Transverse colon (tissue), 4 donors: ENCODE data around the gene GTPBP4. TPM values are rescaled to one million over a fixed set of nuclear protein-coding genes. Genes with fewer than 3 reads are reported as not detected.

Source experiments
- DNase-seq: peaks from one replicate; pipeline ENCODE4 v3.0.0-alpha.2; 2019
- H3K27ac ChIP-seq, 4 donors: fragments of 200-600 bp; sonication (generic); 2 replicates each; pipeline ENCODE4 v1.5.1; 2016 to 2018; ENCODE audit warnings: inconsistent platforms in 4 of 4
- H3K27me3 ChIP-seq: fragments of 200-600 bp; sonication (generic); 2 replicates; pipeline ENCODE4 v1.5.1; 2017; ENCODE audit warnings: inconsistent platforms
- H3K36me3 ChIP-seq, 4 donors: fragments of 200-600 bp; sonication (generic); 2 replicates each; pipeline ENCODE4 v1.5.1; 2017 to 2019; ENCODE audit warnings: inconsistent platforms in 4 of 4
- H3K4me1 ChIP-seq, 4 donors: fragments of 200-600 bp; sonication (generic); 2 replicates each; pipeline ENCODE4 v1.5.1; 2017 to 2020; ENCODE audit warnings: inconsistent platforms in 4 of 4
- H3K4me3 ChIP-seq, 4 donors: fragments of 200-600 bp; sonication (generic); 1 replicate in 1 of 4; 2 replicates in 3 of 4; pipeline versions ENCODE4 v1.5.1 to v1.6.1; 2017 to 2019; ENCODE audit warnings: inconsistent platforms in 4 of 4
- H3K9me3 ChIP-seq, 2 donors: fragments of 200-600 bp; sonication (generic); 2 replicates each; pipeline ENCODE4 v1.5.1; 2017 to 2019; ENCODE audit warnings: inconsistent platforms in 2 of 2
- CTCF ChIP-seq, 5 experiments: fragments of 200-600 bp in 3 of 5; fragments of 450-650 bp in 2 of 5; sonication (generic) in 3 of 5; IDR thresholded peaks; 1 replicate in 2 of 5; 2 replicates in 3 of 5; pipeline ENCODE4 v1.5.1; 2016 to 2017; ENCODE audit warnings: antibody characterized with exemption in 5 of 5, inconsistent platforms in 3 of 5, mild to moderate bottlenecking in 2 of 5, moderate library complexity in 1 of 5
- EP300 ChIP-seq: sonication (generic); formaldehyde crosslinking; IDR thresholded peaks from one replicate; pipeline ENCODE4 v1.6.1; 2017; ENCODE audit warnings: antibody characterized with exemption, low read depth
- POLR2A ChIP-seq: fragments of 450-650 bp; IDR thresholded peaks from one replicate; pipeline ENCODE4 v1.6.1; 2016; ENCODE audit warnings: antibody characterized with exemption, mild to moderate bottlenecking, moderate library complexity
- POLR2AphosphoS5 ChIP-seq, 3 donors: sonication (generic); formaldehyde crosslinking; IDR thresholded peaks; one replicate each; pipeline ENCODE4 v1.6.1; 2016; ENCODE audit warnings: antibody characterized with exemption in 3 of 3
- WGBS, 2 donors: methylation state at CpG; one replicate each; pipeline ENCODE4 v1.1.5; 2018; ENCODE audit warnings: low coverage in 1 of 2; 5-methylcytosine and 5-hydroxymethylcytosine counted together
- in situ Hi-C, 4 donors: fragments of 200-750 bp; cut with MboI; loops; one replicate each; pipeline versions ENCODE4 v1.15.0 to v1.15.1; 2017; ENCODE audit warnings: low sequenced_read_pairs in 3 of 4, low pct_ligation_motif_present in 1 of 4, low pct_unique_long_range_greater_than_20kb in 1 of 4
- intact Hi-C: fragments of 100-400 bp; cut with DNase I; formaldehyde crosslinking; loops from one replicate; pipeline ENCODE4 v1.15.1; 2023; ENCODE audit warnings: low total_unique reads
- total RNA-seq, 4 donors: library from RNA; depleted of rRNA; stranded (reverse); fragments of >200 nt; gene quantifications; one replicate each; pipeline ENCODE4 v1.1.0, GENCODE V29; 2016

The GTPBP4 gene
- total RNA-seq, 4 donors from 2014 or later, result 9.4 to 25.4 (median 17.1) TPM

DNA sequence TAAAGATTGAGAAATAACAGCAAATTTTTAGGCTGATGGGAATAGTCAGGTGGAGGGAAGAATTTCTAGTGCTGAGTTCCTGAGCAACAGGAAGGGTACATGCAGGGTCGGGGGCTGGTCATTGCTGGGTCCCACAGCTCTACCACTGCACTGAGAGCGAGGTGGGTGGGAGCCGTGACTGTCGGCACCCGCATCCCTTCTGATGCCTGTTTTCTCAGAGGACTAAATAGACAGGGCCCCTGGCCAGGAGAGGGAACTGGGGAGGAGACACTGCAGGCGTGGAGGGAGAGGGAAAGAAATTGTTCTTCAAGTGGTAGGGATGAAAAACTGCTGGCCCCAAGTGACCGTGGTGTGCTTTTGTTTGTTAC lies 7.3 kb downstream of the GTPBP4 start:
- 91% methylated on average over 4 to 7 of the region's 7 CpGs for whole genome bisulfite sequencing, 2 donors
- Histone ChIP-seq H3K27me3 (no peaks in the 10 kb centered on the region), H3K4me3 (no peak overlapping the region), H3K36me3 (peaks cover 0 to 67% (median 22%) of the 10 kb centered on the region in 4 donors), H3K4me1 (no peaks in the 10 kb centered on the region), H3K27ac (no peak overlapping the region), H3K9me3 (no peaks in the 10 kb centered on the region)
- DNase-seq, result no peak
- in situ Hi-C loops (loop anchor here in 1 of 4 donors (25.0 kb wide), 1 partner anchor 158 kb away; no protein-coding TSS in a partner anchor), intact Hi-C loops (no loop called here)
- TF ChIP-seq EP300, result no peak
- no peak for TF ChIP-seq POLR2A
- TF ChIP-seq CTCF (IDR thresholded peaks at IDR 0.05), result no peak
- TF ChIP-seq POLR2AphosphoS5 (IDR thresholded peaks at IDR 0.05), result no peak

GRCh38 chr10:996031-996430 lies 7.8 kb downstream of the GTPBP4 start:
- Histone ChIP-seq H3K4me1 (no peaks in the 10 kb centered on the region), H3K27me3 (no peaks in the 10 kb centered on the region), H3K4me3 (no peak overlapping the region), H3K36me3 (peaks cover 0 to 70% (median 24%) of the 10 kb centered on the region in 4 donors), H3K9me3 (no peaks in the 10 kb centered on the region), H3K27ac (no peak overlapping the region)
- intact Hi-C loops, result loop anchor here (1.0 kb wide), 1 partner anchor 60 kb away; no protein-coding TSS in a partner anchor
- in situ Hi-C loops, result loop anchor here in 1 of 4 donors (25.0 kb wide), 1 partner anchor 159 kb away; no protein-coding TSS in a partner anchor
- DNase-seq, result no peak
- 94 to 97% methylated on average over 8 to 12 of the region's 12 CpGs for WGBS, 2 donors
- TF ChIP-seq POLR2AphosphoS5 (IDR thresholded peaks at IDR 0.05) (no peak), POLR2A (no peak), CTCF (IDR thresholded peaks at IDR 0.05) (no peak), EP300 (no peak)

GRCh38 chr10:997266-998022 lies 9.2 kb downstream of the GTPBP4 start:
- Histone ChIP-seq H3K27me3 (no peaks in the 10 kb centered on the region), H3K36me3 (peaks cover 0 to 84% (median 31%) of the 10 kb centered on the region in 4 donors), H3K27ac (no peak overlapping the region), H3K4me3 (no peak overlapping the region), H3K4me1 (no peaks in the 10 kb centered on the region), H3K9me3 (peaks cover 1 to 3% of the 10 kb centered on the region in 2 donors)
- DNase-seq, result no peak
- TF ChIP-seq CTCF (IDR thresholded peaks at IDR 0.05) (no peak), EP300 (no peak), POLR2A (no peak), POLR2AphosphoS5 (IDR thresholded peaks at IDR 0.05) (no peak)
- intact Hi-C loops (no loop called here), in situ Hi-C loops (loop anchor here in 1 of 4 donors (25.0 kb wide), 1 partner anchor 160 kb away; no protein-coding TSS in a partner anchor)
- WGBS, 2 donors, result 86 to 92% methylated on average over 2 to 19 of the region's 19 CpGs

DNA sequence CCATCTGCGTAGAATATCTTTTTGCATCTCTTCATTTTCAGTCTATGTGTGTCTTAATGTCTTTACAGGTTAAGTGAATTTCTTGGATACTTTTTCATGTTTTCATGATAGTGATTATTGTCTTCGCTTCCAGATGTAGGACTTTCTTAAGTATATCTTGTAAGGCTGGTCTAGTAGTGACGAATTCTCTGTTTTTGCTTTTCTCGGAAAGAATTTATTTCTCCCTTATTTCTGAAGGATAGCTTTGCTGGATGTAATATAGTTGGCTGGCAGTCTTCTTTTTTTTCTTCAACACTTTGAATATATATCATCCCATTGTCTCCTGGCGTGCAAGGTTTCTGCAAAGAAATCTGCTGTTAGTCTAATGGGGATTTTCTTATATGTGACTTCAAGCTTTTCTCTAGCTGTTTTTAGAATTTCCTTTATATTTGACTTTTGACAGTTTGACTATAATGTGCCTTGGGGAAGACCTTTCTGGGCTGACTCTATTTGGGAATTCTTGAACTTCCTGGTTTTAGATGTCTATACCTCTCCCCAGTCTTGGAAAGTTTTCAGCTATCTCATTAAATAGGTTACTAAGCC lies 14.3 kb downstream of the GTPBP4 start:
- no peaks in the 10 kb centered on the region for H3K4me1 ChIP-seq
- peaks cover 4 to 8% of the 10 kb centered on the region in 2 donors for H3K9me3 ChIP-seq
- TF ChIP-seq EP300 (no peak), POLR2AphosphoS5 (IDR thresholded peaks at IDR 0.05) (no peak), CTCF (IDR thresholded peaks at IDR 0.05) (no peak), POLR2A (no peak)
- in situ Hi-C loops (no loop called here), intact Hi-C loops (no loop called here)
- no peak overlapping the region for H3K4me3 ChIP-seq
- no peaks in the 10 kb centered on the region for H3K27me3 ChIP-seq
- 100% methylated on average over 5 of the region's 5 CpGs for WGBS, 2 donors
- DNase-seq, result no peak
- no peak overlapping the region for H3K27ac ChIP-seq
- peaks cover 0 to 94% (median 43%) of the 10 kb centered on the region in 4 donors for H3K36me3 ChIP-seq
